ENCODE measurements around the gene RTN4RL2. TPM values are rescaled to one million over a fixed set of nuclear protein-coding genes. Genes with fewer than 3 reads are reported as not detected.

Gene RTN4RL2
- polyA plus RNA-seq, 3 donors, result 1.4 to 3.0 (median 1.7) TPM

GRCh38 chr11:57496109-57496820, 35.9 kb downstream of the RTN4RL2 start:
- DNase-seq (ENCODE audit: low read depth in 3 of 3, low spot score in 2 of 3), result no peak

GRCh38 chr11:57497303-57498247, 37.2 kb downstream of the RTN4RL2 start:
- DNase-seq (ENCODE audit: low read depth in 3 of 3, low spot score in 2 of 3), result no peak

- DNase-seq (ENCODE audit: low read depth in 3 of 3, low spot score in 2 of 3), result no peak
These were observed 38.2 kb downstream of the RTN4RL2 start for GRCh38 chr11:57498540-57498939.

GRCh38 chr11:57499413-57499982, 39.2 kb downstream of the RTN4RL2 start:
- peak; percentile 76 to 88 (median 85) for DNase-seq (ENCODE audit: low read depth in 3 of 3, low spot score in 2 of 3)

GRCh38 chr11:57499983-57500461, 39.7 kb downstream of the RTN4RL2 start:
- no peak for DNase-seq (ENCODE audit: low read depth in 3 of 3, low spot score in 2 of 3)

GRCh38 chr11:57500515-57500914, 40.2 kb downstream of the RTN4RL2 start:
- DNase-seq (ENCODE audit: low read depth in 3 of 3, low spot score in 2 of 3), result no peak

- DNase-seq (ENCODE audit: low read depth in 3 of 3, low spot score in 2 of 3), result no peak
These were observed 40.6 kb downstream of the RTN4RL2 start for GRCh38 chr11:57500926-57501325.

- no peak for DNase-seq (ENCODE audit: low read depth in 3 of 3, low spot score in 2 of 3)
These were observed 41.6 kb downstream of the RTN4RL2 start for GRCh38 chr11:57501953-57502352.

GRCh38 chr11:57502376-57502775, 42.0 kb downstream of the RTN4RL2 start:
- DNase-seq (ENCODE audit: low read depth in 3 of 3, low spot score in 2 of 3), result no peak

GRCh38 chr11:57502870-57503269, 42.5 kb downstream of the RTN4RL2 start:
- DNase-seq (ENCODE audit: low read depth in 3 of 3, low spot score in 2 of 3), result no peak

GRCh38 chr11:57504511-57504910, 44.2 kb downstream of the RTN4RL2 start:
- DNase-seq (ENCODE audit: low read depth in 3 of 3, low spot score in 2 of 3), result no peak

- DNase-seq (ENCODE audit: low read depth in 3 of 3, low spot score in 2 of 3), result no peak
These were observed 46.2 kb downstream of the RTN4RL2 start for GRCh38 chr11:57506522-57506921.

GRCh38 chr11:57508341-57509170, 48.2 kb downstream of the RTN4RL2 start:
- DNase-seq (ENCODE audit: low read depth in 3 of 3, low spot score in 2 of 3), result no peak

- no peak for DNase-seq (ENCODE audit: low read depth in 3 of 3, low spot score in 2 of 3)
These were observed 51.6 kb downstream of the RTN4RL2 start for GRCh38 chr11:57511741-57512430.

GRCh38 chr11:57512646-57513451, 52.5 kb downstream of the RTN4RL2 start:
- no peak for DNase-seq (ENCODE audit: low read depth in 3 of 3, low spot score in 2 of 3)

GRCh38 chr11:57513452-57513795, 53.1 kb downstream of the RTN4RL2 start:
- no peak for DNase-seq (ENCODE audit: low read depth in 3 of 3, low spot score in 2 of 3)

GRCh38 chr11:57513911-57514537, 53.7 kb downstream of the RTN4RL2 start:
- no peak for DNase-seq (ENCODE audit: low read depth in 3 of 3, low spot score in 2 of 3)

- no peak for DNase-seq (ENCODE audit: low read depth in 3 of 3, low spot score in 2 of 3)
These were observed 54.4 kb downstream of the RTN4RL2 start for GRCh38 chr11:57514538-57515331.

All from right renal cortex interstitium (tissue), 3 donors.